H1 (cell line): ENCODE results near the gene FRMD4A. TPM values are rescaled to one million over a fixed set of nuclear protein-coding genes. Genes with fewer than 3 reads are reported as not detected.

Source experiments
- NANOG ChIP-seq: IDR thresholded peaks from 2 replicates; pipeline ENCODE4 v1.6.1; 2011; ENCODE audit warnings: low read length, low read depth, mild to moderate bottlenecking, inconsistent platforms; ENCODE audit not compliant: insufficient read depth, poor library complexity, severe bottlenecking
- POU5F1 ChIP-seq: IDR thresholded peaks from 2 replicates; pipeline ENCODE4 v1.6.1; 2011; ENCODE audit warnings: low read depth, mild to moderate bottlenecking, low read length, moderate library complexity
- SUZ12 ChIP-seq: fragments of 200-600 bp; sonication (generic); IDR thresholded peaks from 2 replicates; pipeline ENCODE4 v1.6.1; 2012; ENCODE audit warnings: mild to moderate bottlenecking, inconsistent platforms, low read length, moderate library complexity, mixed read lengths
- polyA plus RNA-seq, 7 experiments: library from polyadenylated mRNA; depleted of rRNA in 3 of 7; stranded (reverse) in 5 of 7; unstranded in 2 of 7; fragments of >200 nt in 5 of 7; fragments of 200-250 nt in 2 of 7; gene quantifications; 1 replicate in 5 of 7; 2 replicates in 1 of 7; 4 replicates in 1 of 7; pipeline versions ENCODE4 v1.2.1 to v1.2.3, GENCODE V29; 2011 to 2013; ENCODE audit warnings: missing spikeins in 2 of 7, mixed read lengths in 2 of 7
- total RNA-seq: library from RNA; stranded (reverse); fragmentation: NEBNext Ultra II Directional; extraction: Animal tissue kit (Norgen Biotek cat#: 25700); gene quantifications from 2 replicates; pipeline ENCODE4 v1.2.1, GENCODE V29; 2021
- TF ChIP-seq, protein P1 (sequence below): IDR thresholded peaks from 2 replicates; pipeline ENCODE4 v1.6.1; 2011; ENCODE audit warnings: low read length, improper control_type of control experiment

FRMD4A gene
- total and polyA plus RNA-seq, 2 of the 8 experiments (the other 6 are each of a cell fraction or from before 2014, with no cell fraction given): 38.6 to 39.6 TPM

DNA sequence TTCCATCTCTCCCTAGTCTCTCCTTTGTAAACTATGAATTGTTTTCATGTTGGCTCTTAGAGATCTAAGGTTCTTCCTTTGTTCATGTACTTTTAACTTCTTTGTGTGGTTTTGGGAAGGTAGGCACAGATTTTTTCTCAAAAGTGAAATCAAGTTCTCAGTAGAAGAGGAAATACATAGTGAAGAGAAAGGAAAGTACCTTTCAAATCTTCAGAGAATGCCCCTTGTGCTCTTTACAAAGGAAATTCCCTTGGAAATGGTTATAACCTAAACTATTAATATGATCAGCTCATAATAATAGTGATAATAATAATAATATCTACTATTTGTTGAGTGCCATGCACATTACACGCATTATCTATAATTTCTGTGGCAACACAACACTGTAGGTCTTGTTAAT is 425.4 kb downstream of the FRMD4A start (continued):
- TF ChIP-seq POU5F1 (no peak), NANOG (no peak), SUZ12 (no peak)
- TF ChIP-seq, protein P1, sequence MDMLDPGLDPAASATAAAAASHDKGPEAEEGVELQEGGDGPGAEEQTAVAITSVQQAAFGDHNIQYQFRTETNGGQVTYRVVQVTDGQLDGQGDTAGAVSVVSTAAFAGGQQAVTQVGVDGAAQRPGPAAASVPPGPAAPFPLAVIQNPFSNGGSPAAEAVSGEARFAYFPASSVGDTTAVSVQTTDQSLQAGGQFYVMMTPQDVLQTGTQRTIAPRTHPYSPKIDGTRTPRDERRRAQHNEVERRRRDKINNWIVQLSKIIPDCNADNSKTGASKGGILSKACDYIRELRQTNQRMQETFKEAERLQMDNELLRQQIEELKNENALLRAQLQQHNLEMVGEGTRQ: no peak
